ENCODE results near the gene IL1F10.

The IL1F10 gene

DNA sequence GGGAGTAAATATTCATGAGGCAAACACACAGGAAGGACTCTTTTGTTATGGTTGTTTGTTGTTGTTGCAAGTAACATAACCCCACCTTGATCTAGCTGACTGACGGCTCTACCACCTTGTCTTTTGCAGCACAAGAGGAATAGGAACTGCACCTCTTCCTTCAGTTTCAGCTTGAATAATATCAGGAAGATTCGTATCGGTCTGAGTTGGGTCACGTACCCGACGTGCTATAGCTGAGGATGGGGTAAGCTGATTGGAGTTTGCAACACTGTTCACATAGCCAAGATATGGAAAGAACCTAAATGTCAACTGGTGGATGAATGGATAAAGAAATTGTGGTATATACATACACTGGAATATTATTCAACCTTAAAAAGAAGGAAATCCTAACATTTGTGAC, 45.1 kb downstream of the IL1F10 start:
- DNase-seq = no peak

- no peak for DNase-seq
Measured at GRCh38 chr2:113113807-113114206, 46.0 kb downstream of the IL1F10 start.

DNA sequence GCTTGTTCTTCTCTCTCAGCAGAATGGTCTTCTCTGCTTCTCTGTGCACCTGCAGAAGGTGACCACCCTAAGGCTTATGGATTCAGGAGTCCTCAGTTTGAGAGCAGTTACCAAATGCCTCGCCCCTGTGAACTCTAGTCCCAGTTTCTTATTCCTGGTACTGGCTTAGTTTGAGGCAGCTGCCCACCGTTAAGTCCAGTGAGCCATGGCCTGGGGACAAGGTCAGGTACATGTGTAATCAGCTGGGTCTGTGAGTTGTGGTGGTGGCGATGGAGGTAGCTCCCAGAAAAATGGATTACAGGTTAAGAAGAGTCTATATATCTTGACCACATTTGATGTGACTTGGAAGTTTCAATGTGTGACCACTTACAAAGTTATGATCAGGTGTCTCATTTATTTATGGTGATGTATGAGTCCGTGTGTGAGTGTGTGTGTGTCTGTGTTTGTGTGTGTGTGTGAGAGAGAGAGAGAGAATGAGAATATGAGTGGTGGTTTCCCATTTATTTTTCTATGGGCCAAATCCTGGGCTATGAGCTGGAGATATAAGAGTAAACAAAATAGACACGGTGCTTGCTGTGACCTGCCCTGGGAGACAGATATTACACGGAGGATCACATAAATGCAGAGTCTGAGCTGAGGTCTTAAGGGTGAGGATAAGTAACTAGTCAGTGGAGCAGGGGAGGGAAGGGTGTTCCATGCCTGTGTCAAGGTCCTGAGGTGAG, 46.6 kb downstream of the IL1F10 start:
- DNase-seq = no peak

- no peak for DNase-seq
Measured at GRCh38 chr2:113114996-113115395, 47.2 kb downstream of the IL1F10 start.

- no peak for DNase-seq
Measured at GRCh38 chr2:113116100-113116958, 48.6 kb downstream of the IL1F10 start.

GRCh38 chr2:113117541-113118262, 49.9 kb downstream of the IL1F10 start:
- no peak for DNase-seq

- DNase-seq = no peak
Measured at GRCh38 chr2:113118263-113118657, 50.5 kb downstream of the IL1F10 start.

DNA sequence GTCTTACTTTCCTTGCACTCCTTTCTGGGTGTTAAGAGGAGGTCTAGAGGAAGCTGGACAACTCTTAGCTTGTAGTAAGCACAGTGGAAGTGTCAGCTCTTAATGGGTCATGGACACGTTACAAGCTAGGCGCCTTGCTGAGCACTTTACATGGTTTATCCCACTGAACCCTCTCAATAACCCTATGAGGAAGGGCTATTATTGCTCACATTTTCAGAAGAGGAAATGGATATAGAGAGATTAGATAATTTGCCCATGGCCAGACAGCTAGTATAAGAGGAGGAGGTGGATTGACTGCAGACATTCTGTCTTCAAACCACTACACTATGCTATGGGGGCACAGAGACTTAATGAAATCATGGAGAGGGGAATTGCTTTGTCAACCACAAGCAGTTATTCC, 51.3 kb downstream of the IL1F10 start:
- DNase-seq = no peak

- no peak for DNase-seq
Measured at GRCh38 chr2:113120861-113121260, 53.1 kb downstream of the IL1F10 start.

- no peak for DNase-seq
Measured at GRCh38 chr2:113122364-113122763, 54.6 kb downstream of the IL1F10 start.

- DNase-seq = no peak
Measured at GRCh38 chr2:113123726-113124125, 56.0 kb downstream of the IL1F10 start.

DNA sequence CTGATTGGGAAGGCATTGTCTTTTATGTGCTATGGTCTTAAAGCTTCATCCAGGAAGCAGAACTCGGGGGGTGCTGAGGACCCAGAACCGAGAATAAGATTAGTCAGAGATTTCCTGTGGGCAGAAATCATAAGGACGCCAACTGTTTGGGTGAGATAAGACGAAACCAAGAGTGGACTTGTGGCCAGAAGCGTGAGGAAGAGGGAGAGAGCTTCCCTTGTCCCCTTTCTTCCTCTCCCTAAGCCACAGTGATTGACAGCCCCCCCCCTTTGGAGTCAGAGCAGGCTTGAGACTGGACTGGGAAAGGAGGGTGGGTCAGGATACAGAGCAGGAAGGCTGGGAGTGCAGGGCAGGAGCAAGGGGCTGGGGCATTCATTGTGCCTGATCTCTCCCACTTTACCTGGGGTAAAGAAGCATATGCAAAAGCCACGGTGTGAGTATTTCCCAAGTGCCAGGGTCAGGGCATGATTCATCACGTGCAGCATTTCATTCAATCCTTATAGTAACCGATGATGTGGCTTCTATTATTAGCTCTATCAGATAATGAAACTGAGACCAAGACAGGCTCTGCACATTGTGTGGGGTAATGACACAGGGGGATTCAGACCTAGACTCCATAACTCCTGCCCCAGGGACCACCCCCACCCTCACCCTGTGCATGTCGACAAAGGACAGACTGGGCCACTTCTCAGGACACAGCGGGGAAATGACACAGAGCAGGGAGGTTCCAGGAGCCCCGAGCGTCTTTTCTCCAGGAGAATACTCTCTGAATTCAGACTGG, 56.6 kb downstream of the IL1F10 start:
- no peak for DNase-seq

All from T-helper 9 cell (primary cell).